ENCODE measurements around the gene RBM15.

Gene RBM15

DNA sequence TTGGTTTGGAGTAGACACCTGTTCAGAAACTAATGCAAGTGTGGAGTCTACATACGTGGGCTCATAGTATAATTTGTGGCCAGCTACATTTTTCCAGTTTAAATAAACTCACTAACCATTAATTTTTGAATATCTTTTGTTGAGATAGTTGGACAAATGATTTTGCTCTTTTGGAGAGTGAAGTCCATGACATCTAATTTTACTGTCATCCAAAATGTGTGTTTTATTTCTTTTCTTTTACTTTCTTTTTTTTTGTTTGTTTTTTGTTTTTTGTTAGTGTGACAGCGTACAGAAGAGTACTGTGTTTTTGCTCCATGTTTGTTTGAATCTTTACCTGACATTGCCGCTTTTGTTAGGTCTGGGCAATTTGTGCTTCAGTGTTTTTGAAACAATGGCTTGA is 5.0 kb downstream of the RBM15 start (continued):
- TF ChIP-seq, protein P1, sequence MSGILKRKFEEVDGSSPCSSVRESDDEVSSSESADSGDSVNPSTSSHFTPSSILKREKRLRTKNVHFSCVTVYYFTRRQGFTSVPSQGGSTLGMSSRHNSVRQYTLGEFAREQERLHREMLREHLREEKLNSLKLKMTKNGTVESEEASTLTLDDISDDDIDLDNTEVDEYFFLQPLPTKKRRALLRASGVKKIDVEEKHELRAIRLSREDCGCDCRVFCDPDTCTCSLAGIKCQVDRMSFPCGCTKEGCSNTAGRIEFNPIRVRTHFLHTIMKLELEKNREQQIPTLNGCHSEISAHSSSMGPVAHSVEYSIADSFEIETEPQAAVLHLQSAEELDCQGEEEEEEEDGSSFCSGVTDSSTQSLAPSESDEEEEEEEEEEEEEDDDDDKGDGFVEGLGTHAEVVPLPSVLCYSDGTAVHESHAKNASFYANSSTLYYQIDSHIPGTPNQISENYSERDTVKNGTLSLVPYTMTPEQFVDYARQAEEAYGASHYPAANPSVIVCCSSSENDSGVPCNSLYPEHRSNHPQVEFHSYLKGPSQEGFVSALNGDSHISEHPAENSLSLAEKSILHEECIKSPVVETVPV (CRISPR knock-in tag; IDR thresholded peaks at IDR 0.05), result no peak
- TF ChIP-seq, protein P2, sequence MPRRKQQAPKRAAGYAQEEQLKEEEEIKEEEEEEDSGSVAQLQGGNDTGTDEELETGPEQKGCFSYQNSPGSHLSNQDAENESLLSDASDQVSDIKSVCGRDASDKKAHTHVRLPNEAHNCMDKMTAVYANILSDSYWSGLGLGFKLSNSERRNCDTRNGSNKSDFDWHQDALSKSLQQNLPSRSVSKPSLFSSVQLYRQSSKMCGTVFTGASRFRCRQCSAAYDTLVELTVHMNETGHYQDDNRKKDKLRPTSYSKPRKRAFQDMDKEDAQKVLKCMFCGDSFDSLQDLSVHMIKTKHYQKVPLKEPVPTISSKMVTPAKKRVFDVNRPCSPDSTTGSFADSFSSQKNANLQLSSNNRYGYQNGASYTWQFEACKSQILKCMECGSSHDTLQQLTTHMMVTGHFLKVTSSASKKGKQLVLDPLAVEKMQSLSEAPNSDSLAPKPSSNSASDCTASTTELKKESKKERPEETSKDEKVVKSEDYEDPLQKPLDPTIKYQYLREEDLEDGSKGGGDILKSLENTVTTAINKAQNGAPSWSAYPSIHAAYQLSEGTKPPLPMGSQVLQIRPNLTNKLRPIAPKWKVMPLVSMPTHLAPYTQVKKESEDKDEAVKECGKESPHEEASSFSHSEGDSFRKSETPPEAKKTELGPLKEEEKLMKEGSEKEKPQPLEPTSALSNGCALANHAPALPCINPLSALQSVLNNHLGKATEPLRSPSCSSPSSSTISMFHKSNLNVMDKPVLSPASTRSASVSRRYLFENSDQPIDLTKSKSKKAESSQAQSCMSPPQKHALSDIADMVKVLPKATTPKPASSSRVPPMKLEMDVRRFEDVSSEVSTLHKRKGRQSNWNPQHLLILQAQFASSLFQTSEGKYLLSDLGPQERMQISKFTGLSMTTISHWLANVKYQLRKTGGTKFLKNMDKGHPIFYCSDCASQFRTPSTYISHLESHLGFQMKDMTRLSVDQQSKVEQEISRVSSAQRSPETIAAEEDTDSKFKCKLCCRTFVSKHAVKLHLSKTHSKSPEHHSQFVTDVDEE (CRISPR knock-in tag; IDR thresholded peaks at IDR 0.05), result no peak
- TF ChIP-seq ZNF565 (CRISPR knock-in tag; conservative IDR thresholded peaks at IDR 0.05; ENCODE audit: low read depth) (no peak), ZNF70 (CRISPR knock-in tag; IDR thresholded peaks at IDR 0.05) (no peak)

DNA sequence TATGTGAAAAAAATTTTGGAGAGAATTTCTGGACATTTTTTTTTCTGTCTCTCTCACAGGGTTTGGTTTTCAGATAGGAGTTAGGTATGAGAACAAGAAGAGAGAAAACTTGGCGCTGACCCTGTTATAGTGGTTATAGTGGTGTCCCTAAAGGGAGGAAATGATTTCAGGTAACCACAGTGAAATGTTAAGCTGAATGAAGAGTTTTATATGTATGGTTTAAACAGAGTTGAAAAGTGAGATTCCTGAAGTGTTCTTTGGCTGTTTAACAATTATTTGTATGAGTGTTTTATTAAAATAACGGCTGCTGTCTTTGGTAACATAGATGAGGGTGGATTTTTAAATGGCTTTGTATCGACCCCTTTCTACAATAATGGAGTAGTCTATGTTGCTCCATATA is 6.3 kb downstream of the RBM15 start:
- no peak for TF ChIP-seq GLIS3 (CRISPR knock-in tag; IDR thresholded peaks at IDR 0.05)
- TF ChIP-seq, protein P3, sequence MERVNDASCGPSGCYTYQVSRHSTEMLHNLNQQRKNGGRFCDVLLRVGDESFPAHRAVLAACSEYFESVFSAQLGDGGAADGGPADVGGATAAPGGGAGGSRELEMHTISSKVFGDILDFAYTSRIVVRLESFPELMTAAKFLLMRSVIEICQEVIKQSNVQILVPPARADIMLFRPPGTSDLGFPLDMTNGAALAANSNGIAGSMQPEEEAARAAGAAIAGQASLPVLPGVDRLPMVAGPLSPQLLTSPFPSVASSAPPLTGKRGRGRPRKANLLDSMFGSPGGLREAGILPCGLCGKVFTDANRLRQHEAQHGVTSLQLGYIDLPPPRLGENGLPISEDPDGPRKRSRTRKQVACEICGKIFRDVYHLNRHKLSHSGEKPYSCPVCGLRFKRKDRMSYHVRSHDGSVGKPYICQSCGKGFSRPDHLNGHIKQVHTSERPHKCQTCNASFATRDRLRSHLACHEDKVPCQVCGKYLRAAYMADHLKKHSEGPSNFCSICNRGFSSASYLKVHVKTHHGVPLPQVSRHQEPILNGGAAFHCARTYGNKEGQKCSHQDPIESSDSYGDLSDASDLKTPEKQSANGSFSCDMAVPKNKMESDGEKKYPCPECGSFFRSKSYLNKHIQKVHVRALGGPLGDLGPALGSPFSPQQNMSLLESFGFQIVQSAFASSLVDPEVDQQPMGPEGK (CRISPR knock-in tag; IDR thresholded peaks at IDR 0.05; ENCODE audit: borderline replicate concordance), result no peak
- TF ChIP-seq ISL1 (CRISPR knock-in tag; IDR thresholded peaks at IDR 0.05), result no peak
- TF ChIP-seq RARB (CRISPR knock-in tag; IDR thresholded peaks at IDR 0.05), result no peak
- TF ChIP-seq ZFP30 (CRISPR knock-in tag; IDR thresholded peaks at IDR 0.05), result no peak
- TF ChIP-seq, protein P1 (CRISPR knock-in tag; IDR thresholded peaks at IDR 0.05), result no peak
- no peak for TF ChIP-seq TCF4 (CRISPR knock-in tag; IDR thresholded peaks at IDR 0.05; ENCODE audit: borderline replicate concordance)
- no peak for TF ChIP-seq CSDC2 (CRISPR knock-in tag; IDR thresholded peaks at IDR 0.05)
- no peak for TF ChIP-seq ZNF565 (CRISPR knock-in tag; conservative IDR thresholded peaks at IDR 0.05; ENCODE audit: low read depth)
- no peak for TF ChIP-seq ZNF70 (CRISPR knock-in tag; IDR thresholded peaks at IDR 0.05)
- no peak for TF ChIP-seq OSR1 (CRISPR knock-in tag; IDR thresholded peaks at IDR 0.05)
- no peak for TF ChIP-seq ESRRG (CRISPR knock-in tag; IDR thresholded peaks at IDR 0.05)
- TF ChIP-seq, protein P4, sequence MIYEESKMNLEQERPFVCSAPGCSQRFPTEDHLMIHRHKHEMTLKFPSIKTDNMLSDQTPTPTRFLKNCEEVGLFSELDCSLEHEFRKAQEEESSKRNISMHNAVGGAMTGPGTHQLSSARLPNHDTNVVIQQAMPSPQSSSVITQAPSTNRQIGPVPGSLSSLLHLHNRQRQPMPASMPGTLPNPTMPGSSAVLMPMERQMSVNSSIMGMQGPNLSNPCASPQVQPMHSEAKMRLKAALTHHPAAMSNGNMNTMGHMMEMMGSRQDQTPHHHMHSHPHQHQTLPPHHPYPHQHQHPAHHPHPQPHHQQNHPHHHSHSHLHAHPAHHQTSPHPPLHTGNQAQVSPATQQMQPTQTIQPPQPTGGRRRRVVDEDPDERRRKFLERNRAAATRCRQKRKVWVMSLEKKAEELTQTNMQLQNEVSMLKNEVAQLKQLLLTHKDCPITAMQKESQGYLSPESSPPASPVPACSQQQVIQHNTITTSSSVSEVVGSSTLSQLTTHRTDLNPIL (CRISPR knock-in tag; IDR thresholded peaks at IDR 0.05; ENCODE audit: low read depth), result no peak
- TF ChIP-seq ARNTL (CRISPR knock-in tag; IDR thresholded peaks at IDR 0.05; ENCODE audit: borderline replicate concordance, low read depth), result no peak
- TF ChIP-seq, protein P2 (CRISPR knock-in tag; IDR thresholded peaks at IDR 0.05), result no peak
- no peak for TF ChIP-seq BACH2 (CRISPR knock-in tag; IDR thresholded peaks at IDR 0.05; ENCODE audit: borderline replicate concordance)
- TF ChIP-seq ZC3H10 (CRISPR knock-in tag; IDR thresholded peaks at IDR 0.05), result no peak

DNA sequence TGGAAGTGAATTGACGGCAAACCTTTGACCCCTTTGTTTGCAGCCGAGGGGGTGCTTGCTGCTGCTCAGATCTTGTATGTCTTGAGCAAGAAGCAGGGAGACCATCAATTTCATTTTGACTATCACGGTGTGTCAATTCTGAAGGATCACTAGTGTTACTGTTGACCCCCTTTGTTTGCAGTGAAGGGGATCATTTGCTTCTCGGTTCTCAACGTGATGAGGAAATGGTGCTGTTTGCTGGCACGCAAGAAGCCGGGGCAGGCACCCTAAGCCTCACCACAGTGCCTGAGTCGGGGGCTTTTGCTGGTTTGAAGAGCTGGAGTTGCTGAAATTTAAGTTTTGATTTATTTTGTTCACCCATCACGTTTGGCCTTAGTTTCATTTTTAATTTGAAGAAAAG is 7.5 kb downstream of the RBM15 start:
- ATAC-seq, result no peak
- TF ChIP-seq ZFP30 (CRISPR knock-in tag; IDR thresholded peaks at IDR 0.05) (no peak), ZNF8 (CRISPR knock-in tag; IDR thresholded peaks at IDR 0.05) (no peak), ZNF565 (CRISPR knock-in tag; conservative IDR thresholded peaks at IDR 0.05; ENCODE audit: low read depth) (no peak), GLIS3 (CRISPR knock-in tag; IDR thresholded peaks at IDR 0.05) (no peak), BACH2 (CRISPR knock-in tag; IDR thresholded peaks at IDR 0.05; ENCODE audit: borderline replicate concordance) (no peak), ESRRG (CRISPR knock-in tag; IDR thresholded peaks at IDR 0.05) (no peak)
- TF ChIP-seq, protein P1 (CRISPR knock-in tag; IDR thresholded peaks at IDR 0.05), result no peak
- TF ChIP-seq, protein P2 (CRISPR knock-in tag; IDR thresholded peaks at IDR 0.05), result no peak

More for the DNA sequence above, 6.3 kb downstream of the RBM15 start:
- no peak for ATAC-seq

All from SK-N-SH treated with all-trans-retinoic acid at 6 μM for 48 hours (cell line).